ENCODE measurements around the gene ENO2.
A peak's percentile ranks its signal among the peaks of the same experiment; 100 is the strongest.

The ENO2 gene

DNA sequence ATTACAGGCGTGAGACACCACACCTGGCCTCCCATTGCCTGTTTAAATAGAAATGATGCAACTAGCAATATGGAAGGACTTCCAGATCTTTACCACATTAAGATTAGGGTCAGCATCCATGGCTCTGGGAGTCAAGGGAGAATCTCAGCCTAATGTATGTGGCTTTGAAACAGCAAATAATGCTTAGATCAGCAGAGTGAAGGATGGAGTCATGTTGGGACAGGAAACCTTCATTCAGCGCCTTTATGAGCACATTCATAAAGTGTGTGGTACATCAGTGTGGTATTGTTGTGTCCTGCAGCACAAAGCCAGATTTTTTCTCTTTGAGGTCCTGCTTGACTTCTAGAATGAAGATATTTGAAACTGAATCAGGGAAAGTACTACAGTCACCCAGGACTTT lies 26.0 kb upstream of the ENO2 start:
- TF ChIP-seq CEBPB (IDR thresholded peaks at IDR 0.05) (no peak), YY1 (IDR thresholded peaks at IDR 0.05; ENCODE audit: low read depth) (no peak), TEAD4 (IDR thresholded peaks at IDR 0.05) (no peak), CREB1 (IDR thresholded peaks at IDR 0.05; ENCODE audit: low read depth) (no peak), ZBTB7A (IDR thresholded peaks at IDR 0.05; ENCODE audit: low read depth) (no peak), EP300 (IDR thresholded peaks at IDR 0.05; ENCODE audit: borderline replicate concordance) (no peak), FOXM1 (IDR thresholded peaks at IDR 0.05; ENCODE audit: borderline replicate concordance, low read depth) (no peak), NFIC (IDR thresholded peaks at IDR 0.05) (no peak)
- TF ChIP-seq, protein P1, sequence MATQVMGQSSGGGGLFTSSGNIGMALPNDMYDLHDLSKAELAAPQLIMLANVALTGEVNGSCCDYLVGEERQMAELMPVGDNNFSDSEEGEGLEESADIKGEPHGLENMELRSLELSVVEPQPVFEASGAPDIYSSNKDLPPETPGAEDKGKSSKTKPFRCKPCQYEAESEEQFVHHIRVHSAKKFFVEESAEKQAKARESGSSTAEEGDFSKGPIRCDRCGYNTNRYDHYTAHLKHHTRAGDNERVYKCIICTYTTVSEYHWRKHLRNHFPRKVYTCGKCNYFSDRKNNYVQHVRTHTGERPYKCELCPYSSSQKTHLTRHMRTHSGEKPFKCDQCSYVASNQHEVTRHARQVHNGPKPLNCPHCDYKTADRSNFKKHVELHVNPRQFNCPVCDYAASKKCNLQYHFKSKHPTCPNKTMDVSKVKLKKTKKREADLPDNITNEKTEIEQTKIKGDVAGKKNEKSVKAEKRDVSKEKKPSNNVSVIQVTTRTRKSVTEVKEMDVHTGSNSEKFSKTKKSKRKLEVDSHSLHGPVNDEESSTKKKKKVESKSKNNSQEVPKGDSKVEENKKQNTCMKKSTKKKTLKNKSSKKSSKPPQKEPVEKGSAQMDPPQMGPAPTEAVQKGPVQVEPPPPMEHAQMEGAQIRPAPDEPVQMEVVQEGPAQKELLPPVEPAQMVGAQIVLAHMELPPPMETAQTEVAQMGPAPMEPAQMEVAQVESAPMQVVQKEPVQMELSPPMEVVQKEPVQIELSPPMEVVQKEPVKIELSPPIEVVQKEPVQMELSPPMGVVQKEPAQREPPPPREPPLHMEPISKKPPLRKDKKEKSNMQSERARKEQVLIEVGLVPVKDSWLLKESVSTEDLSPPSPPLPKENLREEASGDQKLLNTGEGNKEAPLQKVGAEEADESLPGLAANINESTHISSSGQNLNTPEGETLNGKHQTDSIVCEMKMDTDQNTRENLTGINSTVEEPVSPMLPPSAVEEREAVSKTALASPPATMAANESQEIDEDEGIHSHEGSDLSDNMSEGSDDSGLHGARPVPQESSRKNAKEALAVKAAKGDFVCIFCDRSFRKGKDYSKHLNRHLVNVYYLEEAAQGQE (IDR thresholded peaks at IDR 0.05; ENCODE audit: low read depth) = no peak
- TF ChIP-seq, protein P2, sequence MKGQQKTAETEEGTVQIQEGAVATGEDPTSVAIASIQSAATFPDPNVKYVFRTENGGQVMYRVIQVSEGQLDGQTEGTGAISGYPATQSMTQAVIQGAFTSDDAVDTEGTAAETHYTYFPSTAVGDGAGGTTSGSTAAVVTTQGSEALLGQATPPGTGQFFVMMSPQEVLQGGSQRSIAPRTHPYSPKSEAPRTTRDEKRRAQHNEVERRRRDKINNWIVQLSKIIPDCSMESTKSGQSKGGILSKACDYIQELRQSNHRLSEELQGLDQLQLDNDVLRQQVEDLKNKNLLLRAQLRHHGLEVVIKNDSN (IDR thresholded peaks at IDR 0.05) = no peak

DNA sequence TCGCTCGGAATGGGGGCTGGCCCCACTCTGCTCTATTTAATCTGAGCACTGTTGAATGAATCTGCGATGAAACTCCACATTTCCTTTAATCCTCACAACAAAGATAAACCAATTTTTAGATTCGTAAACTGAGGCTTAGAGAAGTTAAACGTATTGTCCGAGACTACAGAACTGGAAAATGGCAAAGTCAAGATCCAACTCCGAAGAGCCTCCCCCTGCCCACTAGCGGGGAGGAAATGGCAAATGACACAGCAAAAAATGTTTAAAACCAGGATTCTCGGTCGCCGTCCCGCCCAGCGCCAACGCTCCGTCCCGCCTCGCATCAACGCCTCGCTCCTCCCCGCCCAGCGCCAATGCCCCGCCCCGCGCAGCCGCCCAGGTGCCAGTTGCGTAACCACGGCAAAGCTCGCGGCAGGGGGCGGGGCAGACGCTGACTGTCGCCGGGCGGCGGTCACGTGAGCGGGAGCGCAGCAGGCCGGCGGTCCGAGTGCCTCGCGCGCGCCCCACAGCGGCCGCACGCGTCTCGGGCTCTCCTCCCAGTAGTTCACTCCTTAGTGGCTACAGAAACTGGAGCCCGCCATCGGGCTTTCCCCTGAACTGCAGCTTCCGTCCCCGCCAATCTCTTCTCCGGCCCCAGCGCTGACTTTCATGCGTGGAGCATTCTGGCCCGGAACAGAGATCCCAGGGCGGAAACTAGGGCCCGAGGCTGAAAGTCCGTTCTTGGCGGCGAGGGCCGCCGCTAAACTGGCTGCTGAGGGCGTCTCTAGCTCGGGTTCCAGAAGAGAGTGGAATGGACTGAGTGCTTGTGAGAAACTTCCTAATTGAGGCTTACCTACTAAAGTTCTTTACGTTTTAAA lies 23.4 kb upstream of the ENO2 start:
- TF ChIP-seq EGR1 (IDR thresholded peaks at IDR 0.05) (no peak; the same call in 1 of the 2 replicates), RAD21 (IDR thresholded peaks at IDR 0.05; ENCODE audit: low read depth) (peak; percentile 57; the same call in 1 of the 2 replicates), EP300 (IDR thresholded peaks at IDR 0.05; ENCODE audit: borderline replicate concordance) (peak; percentile 25; the same call in 1 of the 2 replicates), TCF12 (IDR thresholded peaks at IDR 0.05; ENCODE audit: low read depth) (peak; percentile 50), TAF1 (IDR thresholded peaks at IDR 0.05; ENCODE audit: low read depth) (peak; percentile 97), ZBTB7A (IDR thresholded peaks at IDR 0.05; ENCODE audit: low read depth) (no peak), CEBPB (IDR thresholded peaks at IDR 0.05) (peak; percentile 99), YY1 (IDR thresholded peaks at IDR 0.05; ENCODE audit: low read depth) (peak; percentile 65; the same call in 1 of the 2 replicates), CREB1 (IDR thresholded peaks at IDR 0.05; ENCODE audit: low read depth) (no peak; the same call in 1 of the 2 replicates), TEAD4 (IDR thresholded peaks at IDR 0.05) (no peak; the same call in 1 of the 2 replicates), NFIC (IDR thresholded peaks at IDR 0.05) (0 out of 2 replicates have a peak, but pooled peaks have one; percentile 29), FOXM1 (IDR thresholded peaks at IDR 0.05; ENCODE audit: borderline replicate concordance, low read depth) (no peak)
- TF ChIP-seq, protein P1 (IDR thresholded peaks at IDR 0.05; ENCODE audit: low read depth) = no peak
- TF ChIP-seq, protein P2 (IDR thresholded peaks at IDR 0.05) = peak; percentile 98
- TF ChIP-seq, protein P3, sequence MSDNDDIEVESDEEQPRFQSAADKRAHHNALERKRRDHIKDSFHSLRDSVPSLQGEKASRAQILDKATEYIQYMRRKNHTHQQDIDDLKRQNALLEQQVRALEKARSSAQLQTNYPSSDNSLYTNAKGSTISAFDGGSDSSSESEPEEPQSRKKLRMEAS (IDR thresholded peaks at IDR 0.05) = peak; percentile 90

DNA sequence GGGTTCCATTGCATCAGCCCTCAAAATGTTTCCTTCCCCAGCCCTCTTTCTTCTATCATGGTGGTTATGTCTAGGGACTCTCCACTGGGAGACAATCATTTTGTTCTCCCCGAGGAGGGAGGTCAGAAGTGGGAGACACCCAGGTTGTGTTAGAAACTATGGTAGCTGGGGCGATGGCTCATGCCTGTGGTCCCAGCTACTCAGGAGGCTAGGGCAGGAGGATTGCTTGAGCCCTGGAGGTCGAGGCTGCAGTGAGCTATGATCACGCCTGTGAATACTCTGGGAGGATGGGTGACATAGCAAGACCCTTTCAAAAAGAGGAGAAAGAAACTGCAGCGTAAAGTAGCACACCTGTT lies 22.8 kb upstream of the ENO2 start:
- TF ChIP-seq TCF12 (IDR thresholded peaks at IDR 0.05; ENCODE audit: low read depth) (no peak), ZBTB7A (IDR thresholded peaks at IDR 0.05; ENCODE audit: low read depth) (no peak), YY1 (IDR thresholded peaks at IDR 0.05; ENCODE audit: low read depth) (no peak), CEBPB (IDR thresholded peaks at IDR 0.05) (no peak), FOXM1 (IDR thresholded peaks at IDR 0.05; ENCODE audit: borderline replicate concordance, low read depth) (no peak)
- TF ChIP-seq, protein P2 (IDR thresholded peaks at IDR 0.05) = no peak
- TF ChIP-seq, protein P1 (IDR thresholded peaks at IDR 0.05; ENCODE audit: low read depth) = no peak
- TF ChIP-seq, protein P3 (IDR thresholded peaks at IDR 0.05) = no peak
